OCI-LY7 (cell line): ENCODE data around the gene IGFBP2. TPM values are rescaled to one million over a fixed set of nuclear protein-coding genes. Genes with fewer than 3 reads are reported as not detected.

Experiments
- BruUV-seq: library from RNA; stranded (reverse); fragments of 400-500 nt; replicated peaks from 2 replicates; lab custom pipeline; 2021; lab: Mats Ljungman, UMichigan
- CTCF ChIA-PET: fragments of 300-600 bp; sonication (Branson Sonifier 250); formaldehyde crosslinking; loops from one replicate; lab custom pipeline; 2022; ENCODE audit warnings: antibody characterized with exemption; ENCODE audit not compliant: unreplicated experiment; lab: Charles Lee
- POLR2A ChIA-PET: fragments of 300-600 bp; sonication (Branson Sonifier 250); formaldehyde crosslinking; loops from one replicate; lab custom pipeline; 2022; ENCODE audit warnings: antibody characterized with exemption; lab: Charles Lee
- DNase-seq: peaks from one replicate; pipeline ENCODE4 v3.0.0-alpha.2; 2015; ENCODE audit warnings: low spot score
- H2AFZ ChIP-seq: fragments of 200-600 bp; sonication (generic), shearing (Covaris generic); 2 replicates; pipeline ENCODE4 v1.6.1; 2014; ENCODE audit warnings: mild to moderate bottlenecking, antibody characterized with exemption, low read length, moderate library complexity
- H3K27ac ChIP-seq: fragments of 200-600 bp; sonication (generic); 2 replicates; pipeline ENCODE4 v1.5.1; 2014; ENCODE audit warnings: mixed run types, low read depth, mild to moderate bottlenecking, moderate library complexity, low read length, inconsistent platforms; ENCODE audit not compliant: poor library complexity, severe bottlenecking
- H3K36me3 ChIP-seq: fragments of 200-600 bp; sonication (generic); 2 replicates; pipeline ENCODE4 v1.6.1; 2014; ENCODE audit warnings: mild to moderate bottlenecking, antibody characterized with exemption, low read length, moderate library complexity, mixed read lengths; ENCODE audit not compliant: insufficient read depth
- H3K4me1 ChIP-seq: fragments of 200-600 bp; sonication (generic); 2 replicates; pipeline ENCODE4 v1.5.1; 2014; ENCODE audit warnings: mild to moderate bottlenecking, low read length; ENCODE audit not compliant: insufficient read depth, poor library complexity, severe bottlenecking
- H3K4me2 ChIP-seq: fragments of 200-600 bp; sonication (generic); 2 replicates; pipeline ENCODE4 v1.6.1; 2014; ENCODE audit warnings: mild to moderate bottlenecking, low read length
- H3K4me3 ChIP-seq: fragments of 200-600 bp; sonication (generic); 2 replicates; pipeline ENCODE4 v1.5.1; 2014; ENCODE audit warnings: mild to moderate bottlenecking, low read depth, low read length; ENCODE audit not compliant: poor library complexity, severe bottlenecking
- H3K79me2 ChIP-seq: fragments of 200-600 bp; sonication (generic); 2 replicates; pipeline ENCODE4 v1.6.1; 2016; ENCODE audit warnings: low read depth, mild to moderate bottlenecking, low read length, moderate library complexity, mixed read lengths; ENCODE audit not compliant: insufficient read depth
- H3K9me2 ChIP-seq: fragments of 200-600 bp; sonication (generic); 2 replicates; pipeline ENCODE4 v1.6.1; 2016; ENCODE audit warnings: mild to moderate bottlenecking, low read length, mixed read lengths; ENCODE audit not compliant: insufficient read depth
- H3K9me3 ChIP-seq: fragments of 200-600 bp; sonication (generic); 2 replicates; pipeline ENCODE4 v1.6.1; 2014; ENCODE audit warnings: mild to moderate bottlenecking, mixed run types, low read length, mixed read lengths
- H4K20me1 ChIP-seq: fragments of 200-600 bp; sonication (generic); 2 replicates; pipeline ENCODE4 v1.6.1; 2014; ENCODE audit warnings: mild to moderate bottlenecking, antibody characterized with exemption, low read length, moderate library complexity, mixed read lengths; ENCODE audit not compliant: insufficient read depth
- EZH2phosphoT487 ChIP-seq: fragments of 200-600 bp; sonication (generic); IDR thresholded peaks from 2 replicates; pipeline ENCODE4 v1.6.1; 2018; ENCODE audit warnings: low read depth, borderline replicate concordance, mild to moderate bottlenecking, mixed run types, antibody characterized with exemption, low read length, moderate library complexity, mixed read lengths
- intact Hi-C: fragments of 100-400 bp; cut with micrococcal nuclease; formaldehyde crosslinking; loops from one replicate; pipeline ENCODE4 v1.10.0; 2022; ENCODE audit not compliant: unreplicated experiment
- total RNA-seq, 2 experiments: library from RNA; depleted of rRNA in 1 of 2; stranded (reverse); fragments of >200 nt in 1 of 2; shearing (Covaris generic) in 1 of 2; gene quantifications; 2 replicates each; pipeline ENCODE4 v1.2.3, GENCODE V29; 2014 to 2022
- TF ChIP-seq, protein P1 (sequence below): fragments of 200-600 bp; sonication (generic); conservative IDR thresholded peaks from 2 replicates; pipeline ENCODE4 v1.5.1; 2014; ENCODE audit warnings: mild to moderate bottlenecking, antibody characterized with exemption, low read length, moderate library complexity, mixed read lengths

Gene IGFBP2
- total RNA-seq, 2 experiments from 2014 or later: 0.66 TPM; not detected in 1

DNA sequence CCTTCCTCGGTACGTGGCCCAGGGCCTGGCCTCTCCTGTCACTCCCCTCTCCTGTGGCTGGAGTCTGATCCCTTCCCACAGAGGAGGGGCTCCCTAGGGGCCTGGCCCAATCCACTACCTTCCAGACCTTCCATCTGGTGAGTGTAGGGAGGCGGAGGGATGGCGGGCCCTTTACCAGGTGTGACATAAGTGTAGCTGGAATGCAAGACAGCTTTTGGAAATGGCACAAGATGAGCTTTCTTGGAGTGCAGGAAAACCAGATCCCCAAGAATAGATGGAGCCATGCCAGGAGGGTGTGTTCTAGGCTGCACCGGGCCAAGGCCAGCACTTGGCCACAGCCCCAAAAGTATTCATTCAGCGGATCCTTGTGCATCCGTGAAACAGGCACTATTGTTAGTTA, 32.0 kb downstream of the IGFBP2 start:
- H3K4me1 ChIP-seq: no peaks in the 10 kb centered on the region
- H3K4me2 ChIP-seq: no peak overlapping the region
- no peaks in the 10 kb centered on the region for H3K79me2 ChIP-seq
- no peak for DNase-seq
- BruUV-seq: no TSS peak
- no peaks in the 10 kb centered on the region for H3K9me2 ChIP-seq
- TF ChIP-seq, protein P1, sequence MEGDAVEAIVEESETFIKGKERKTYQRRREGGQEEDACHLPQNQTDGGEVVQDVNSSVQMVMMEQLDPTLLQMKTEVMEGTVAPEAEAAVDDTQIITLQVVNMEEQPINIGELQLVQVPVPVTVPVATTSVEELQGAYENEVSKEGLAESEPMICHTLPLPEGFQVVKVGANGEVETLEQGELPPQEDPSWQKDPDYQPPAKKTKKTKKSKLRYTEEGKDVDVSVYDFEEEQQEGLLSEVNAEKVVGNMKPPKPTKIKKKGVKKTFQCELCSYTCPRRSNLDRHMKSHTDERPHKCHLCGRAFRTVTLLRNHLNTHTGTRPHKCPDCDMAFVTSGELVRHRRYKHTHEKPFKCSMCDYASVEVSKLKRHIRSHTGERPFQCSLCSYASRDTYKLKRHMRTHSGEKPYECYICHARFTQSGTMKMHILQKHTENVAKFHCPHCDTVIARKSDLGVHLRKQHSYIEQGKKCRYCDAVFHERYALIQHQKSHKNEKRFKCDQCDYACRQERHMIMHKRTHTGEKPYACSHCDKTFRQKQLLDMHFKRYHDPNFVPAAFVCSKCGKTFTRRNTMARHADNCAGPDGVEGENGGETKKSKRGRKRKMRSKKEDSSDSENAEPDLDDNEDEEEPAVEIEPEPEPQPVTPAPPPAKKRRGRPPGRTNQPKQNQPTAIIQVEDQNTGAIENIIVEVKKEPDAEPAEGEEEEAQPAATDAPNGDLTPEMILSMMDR: no peak
- no peak for TF ChIP-seq EZH2phosphoT487
- no peak overlapping the region for H2AFZ ChIP-seq
- H3K4me3 ChIP-seq: no peak overlapping the region
- CTCF ChIA-PET: no interaction called here
- H4K20me1 ChIP-seq: no peaks in the 10 kb centered on the region
- POLR2A ChIA-PET: interaction anchor here (1.0 to 1.5 kb wide), 2 partner anchors 9 to 148 kb away, joined by 3 read pairs; no protein-coding TSS in a partner anchor
- intact Hi-C loops: loop anchor here (10.0 kb wide), 1 partner anchor 440 kb away; no protein-coding TSS in a partner anchor
- H3K36me3 ChIP-seq: no peaks in the 10 kb centered on the region
- no peak overlapping the region for H3K27ac ChIP-seq
- no peaks in the 10 kb centered on the region for H3K9me3 ChIP-seq

DNA sequence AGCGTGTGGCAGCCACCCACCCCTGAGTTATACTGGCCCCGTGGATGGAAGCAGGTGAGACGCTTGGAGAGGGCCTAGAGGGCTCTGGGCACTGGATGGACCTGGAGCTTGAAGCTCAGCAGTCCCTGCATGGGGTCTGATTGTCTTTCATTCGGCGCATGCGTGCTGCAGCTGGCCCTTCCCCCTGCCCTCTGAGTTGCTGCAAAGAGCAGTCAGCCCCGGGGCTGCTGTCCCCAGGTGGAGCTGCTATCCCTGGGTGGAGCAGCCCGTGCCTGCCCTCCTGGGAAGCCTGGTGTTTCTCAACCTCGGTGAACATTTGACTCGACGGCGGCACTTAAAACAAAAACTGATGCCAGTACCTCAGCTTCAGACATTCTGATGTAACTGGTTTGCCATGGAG, 32.5 kb downstream of the IGFBP2 start:
- POLR2A ChIA-PET: interaction anchor here (1.0 kb wide), 1 partner anchor 149 kb away, joined by 3 read pairs; no protein-coding TSS in a partner anchor

More for the DNA sequence above, 32.5 kb downstream of the IGFBP2 start:
- intact Hi-C loops: loop anchor here (1.0 to 10.0 kb wide), 2 partner anchors 146 to 441 kb away; no protein-coding TSS in a partner anchor
- H3K36me3 ChIP-seq: no peaks in the 10 kb centered on the region
- no peaks in the 10 kb centered on the region for H3K79me2 ChIP-seq
- CTCF ChIA-PET: interaction anchor here (0.8 kb wide), 1 partner anchor 148 kb away, joined by 4 read pairs; no protein-coding TSS in a partner anchor
- no TSS peak for BruUV-seq
- no peak overlapping the region for H3K27ac ChIP-seq
- no peaks in the 10 kb centered on the region for H4K20me1 ChIP-seq
- no peak overlapping the region for H3K4me2 ChIP-seq
- DNase-seq: no peak
- H3K9me3 ChIP-seq: no peaks in the 10 kb centered on the region
- no peaks in the 10 kb centered on the region for H3K9me2 ChIP-seq
- H3K4me3 ChIP-seq: no peak overlapping the region
- TF ChIP-seq, protein P1: no peak
- no peak for TF ChIP-seq EZH2phosphoT487
- H2AFZ ChIP-seq: no peak overlapping the region
- H3K4me1 ChIP-seq: no peaks in the 10 kb centered on the region
